Measurements from ENCODE around the gene RASGRF2. TPM values are rescaled to one million over a fixed set of nuclear protein-coding genes. Genes with fewer than 3 reads are reported as not detected.

RASGRF2 gene
- total RNA-seq, 4 donors from 2014 or later, result 2.0 to 3.6 (median 2.8) TPM

GRCh38 chr5:80917631-80918030, 42.5 kb upstream of the RASGRF2 start:
- Histone ChIP-seq H3K36me3 (no peaks in the 10 kb centered on the region), H3K4me1 (no peaks in the 10 kb centered on the region), H3K9me3 (no peaks in the 10 kb centered on the region), H3K27me3 (no peaks in the 10 kb centered on the region), H3K4me3 (no peak overlapping the region), H3K27ac (no peak overlapping the region)
- in situ Hi-C loops (cut with MboI; ENCODE audit: low pct_ligation_motif_present in 1 of 4, low pct_unique_long_range_greater_than_20kb in 1 of 4, low sequenced_read_pairs in 3 of 4), result no loop called here
- no peak for DNase-seq
- TF ChIP-seq POLR2A (IDR thresholded peaks at IDR 0.05) (no peak), EP300 (IDR thresholded peaks at IDR 0.05; ENCODE audit: low read depth) (no peak), POLR2AphosphoS5 (IDR thresholded peaks at IDR 0.05) (no peak)
- TF ChIP-seq, protein P1, sequence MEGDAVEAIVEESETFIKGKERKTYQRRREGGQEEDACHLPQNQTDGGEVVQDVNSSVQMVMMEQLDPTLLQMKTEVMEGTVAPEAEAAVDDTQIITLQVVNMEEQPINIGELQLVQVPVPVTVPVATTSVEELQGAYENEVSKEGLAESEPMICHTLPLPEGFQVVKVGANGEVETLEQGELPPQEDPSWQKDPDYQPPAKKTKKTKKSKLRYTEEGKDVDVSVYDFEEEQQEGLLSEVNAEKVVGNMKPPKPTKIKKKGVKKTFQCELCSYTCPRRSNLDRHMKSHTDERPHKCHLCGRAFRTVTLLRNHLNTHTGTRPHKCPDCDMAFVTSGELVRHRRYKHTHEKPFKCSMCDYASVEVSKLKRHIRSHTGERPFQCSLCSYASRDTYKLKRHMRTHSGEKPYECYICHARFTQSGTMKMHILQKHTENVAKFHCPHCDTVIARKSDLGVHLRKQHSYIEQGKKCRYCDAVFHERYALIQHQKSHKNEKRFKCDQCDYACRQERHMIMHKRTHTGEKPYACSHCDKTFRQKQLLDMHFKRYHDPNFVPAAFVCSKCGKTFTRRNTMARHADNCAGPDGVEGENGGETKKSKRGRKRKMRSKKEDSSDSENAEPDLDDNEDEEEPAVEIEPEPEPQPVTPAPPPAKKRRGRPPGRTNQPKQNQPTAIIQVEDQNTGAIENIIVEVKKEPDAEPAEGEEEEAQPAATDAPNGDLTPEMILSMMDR (IDR thresholded peaks at IDR 0.05), result no peak
- intact Hi-C loops (cut with DNase I; ENCODE audit: low total_unique reads), result no loop called here
- WGBS, 2 donors (ENCODE audit: low coverage in 1 of 2), result 60 to 74% methylated on average over 3 of the region's 3 CpGs

GRCh38 chr5:80919678-80920196, 40.4 kb upstream of the RASGRF2 start:
- WGBS, 2 donors (ENCODE audit: low coverage in 1 of 2), result 83 to 91% methylated on average over 3 to 6 of the region's 6 CpGs
- Histone ChIP-seq H3K4me1 (peaks cover 0 to 3% (median 0%) of the 10 kb centered on the region in 4 donors), H3K9me3 (no peaks in the 10 kb centered on the region), H3K4me3 (no peak overlapping the region), H3K36me3 (no peaks in the 10 kb centered on the region), H3K27me3 (no peaks in the 10 kb centered on the region), H3K27ac (no peak overlapping the region)
- in situ Hi-C loops (cut with MboI; ENCODE audit: low pct_ligation_motif_present in 1 of 4, low pct_unique_long_range_greater_than_20kb in 1 of 4, low sequenced_read_pairs in 3 of 4) (no loop called here), intact Hi-C loops (cut with DNase I; ENCODE audit: low total_unique reads) (no loop called here)
- TF ChIP-seq EP300 (IDR thresholded peaks at IDR 0.05; ENCODE audit: low read depth) (no peak), POLR2AphosphoS5 (IDR thresholded peaks at IDR 0.05) (no peak), POLR2A (IDR thresholded peaks at IDR 0.05) (no peak)
- TF ChIP-seq, protein P1 (IDR thresholded peaks at IDR 0.05), result no peak
- DNase-seq, result no peak

DNA sequence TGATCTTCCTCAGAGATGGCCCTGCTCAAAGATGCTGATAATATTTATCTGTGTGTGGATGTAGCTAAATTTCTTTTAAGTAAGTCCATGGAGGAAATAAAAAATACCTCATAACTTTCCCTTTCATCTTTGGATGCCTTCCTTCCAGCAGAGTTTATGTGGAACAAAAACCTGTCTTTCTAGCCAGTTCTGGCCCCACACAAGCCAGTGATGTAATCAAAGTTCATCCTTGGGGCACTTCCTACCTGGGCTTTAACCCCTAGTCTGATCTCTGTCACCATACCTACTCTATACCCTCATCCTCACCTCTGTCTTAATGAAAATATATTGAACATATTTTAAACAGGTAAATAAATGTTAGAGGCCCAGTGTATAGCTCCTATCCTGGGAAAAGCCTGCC, 39.8 kb upstream of the RASGRF2 start:
- in situ Hi-C loops (cut with MboI; ENCODE audit: low pct_ligation_motif_present in 1 of 4, low pct_unique_long_range_greater_than_20kb in 1 of 4, low sequenced_read_pairs in 3 of 4), result no loop called here

DNA sequence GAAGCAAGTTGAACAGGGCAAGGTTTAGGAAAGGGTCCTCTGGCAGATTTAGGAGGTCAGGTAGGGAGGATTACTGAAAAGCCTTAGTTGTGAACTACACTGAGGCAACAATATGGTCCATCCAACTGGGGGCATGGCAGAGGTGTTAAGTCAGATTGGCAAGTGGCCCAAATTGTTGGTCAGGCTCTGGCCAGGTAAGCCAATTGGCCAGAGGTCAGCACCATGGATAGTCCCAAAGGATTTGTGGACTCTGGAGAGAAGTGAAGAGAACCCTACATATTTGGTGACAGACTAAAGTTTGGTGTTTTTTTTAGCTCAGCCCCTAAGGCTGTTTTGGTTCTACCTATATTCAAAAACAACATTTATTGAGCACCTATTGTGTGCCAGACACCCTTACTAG, 39.1 kb upstream of the RASGRF2 start:
- peaks cover 0 to 3% (median 0%) of the 10 kb centered on the region in 4 donors for H3K4me1 ChIP-seq
- H3K36me3 ChIP-seq, result no peaks in the 10 kb centered on the region
- intact Hi-C loops (cut with DNase I; ENCODE audit: low total_unique reads), result no loop called here
- TF ChIP-seq POLR2AphosphoS5 (IDR thresholded peaks at IDR 0.05) (no peak), POLR2A (IDR thresholded peaks at IDR 0.05) (no peak), EP300 (IDR thresholded peaks at IDR 0.05; ENCODE audit: low read depth) (no peak)
- TF ChIP-seq, protein P1 (IDR thresholded peaks at IDR 0.05), result no peak
- no peaks in the 10 kb centered on the region for H3K9me3 ChIP-seq
- DNase-seq, result no peak
- no peaks in the 10 kb centered on the region for H3K27me3 ChIP-seq
- H3K4me3 ChIP-seq, result no peak overlapping the region
- in situ Hi-C loops (cut with MboI; ENCODE audit: low pct_ligation_motif_present in 1 of 4, low pct_unique_long_range_greater_than_20kb in 1 of 4, low sequenced_read_pairs in 3 of 4), result no loop called here
- no peak overlapping the region for H3K27ac ChIP-seq

More for the DNA sequence above, 39.8 kb upstream of the RASGRF2 start:
- H3K4me3 ChIP-seq, result no peak overlapping the region
- H3K36me3 ChIP-seq, result no peaks in the 10 kb centered on the region
- H3K4me1 ChIP-seq, result peaks cover 0 to 3% (median 0%) of the 10 kb centered on the region in 4 donors
- no peaks in the 10 kb centered on the region for H3K27me3 ChIP-seq
- H3K9me3 ChIP-seq, result no peaks in the 10 kb centered on the region
- intact Hi-C loops (cut with DNase I; ENCODE audit: low total_unique reads), result no loop called here
- no peak overlapping the region for H3K27ac ChIP-seq
- no peak for DNase-seq
- TF ChIP-seq POLR2AphosphoS5 (IDR thresholded peaks at IDR 0.05) (no peak), POLR2A (IDR thresholded peaks at IDR 0.05) (no peak), EP300 (IDR thresholded peaks at IDR 0.05; ENCODE audit: low read depth) (no peak)
- TF ChIP-seq, protein P1 (IDR thresholded peaks at IDR 0.05), result no peak

Data from transverse colon (tissue), 4 donors.